ENCODE measurements around the gene ANKRD31.
"Not testable (repeated sequence)": the region's sequence is repeated elsewhere in the genome, so short reads cannot be mapped to it uniquely, and the experiment has no call there.

The ANKRD31 gene

GRCh38 chr5:75130818-75131349 is 105.8 kb downstream of the ANKRD31 start:
- Histone ChIP-seq H3K79me2 (ENCODE audit: insufficient read depth, low read length) (no peaks in the 10 kb centered on the region), H3F3A (ENCODE audit: low read depth) (no peaks in the 10 kb centered on the region), H3K9me3 (ENCODE audit: insufficient read depth, low read depth, low read length) (no peaks in the 10 kb centered on the region; the same call in 1 of the 2 replicates), H3K4me2 (ENCODE audit: low read depth, low read length, poor library complexity, severe bottlenecking) (no peak overlapping the region), H3K9ac (ENCODE audit: low read depth, low read length, poor library complexity, severe bottlenecking) (no peak overlapping the region), H4K20me1 (ENCODE audit: insufficient read depth, low read length, poor library complexity, severe bottlenecking) (no peaks in the 10 kb centered on the region), H3K36me3 (ENCODE audit: insufficient read depth, low read length) (no peaks in the 10 kb centered on the region), H3K4me3 (ENCODE audit: low read length, poor library complexity, severe bottlenecking) (no peak overlapping the region), H3K9me2 (replicated peaks; ENCODE audit: low read depth, low read length) (no peaks in the 10 kb centered on the region), H3K27me3 (ENCODE audit: insufficient read depth, low read length, poor library complexity, severe bottlenecking) (no peaks in the 10 kb centered on the region), H3K4me1 (ENCODE audit: insufficient read depth, low read length, poor library complexity, severe bottlenecking) (no peaks in the 10 kb centered on the region), H2AFZ (ENCODE audit: low read length) (no peak overlapping the region)
- no peak for TF ChIP-seq EZH2phosphoT487 (IDR thresholded peaks at IDR 0.05; ENCODE audit: borderline replicate concordance)
- no peak for TF ChIP-seq CTCF (conservative IDR thresholded peaks at IDR 0.05; ENCODE audit: low read length)

GRCh38 chr5:75116856-75117255 is 119.8 kb downstream of the ANKRD31 start:
- Histone ChIP-seq H3K9ac (ENCODE audit: low read depth, low read length, poor library complexity, severe bottlenecking) (no peak overlapping the region), H3F3A (ENCODE audit: low read depth) (no peaks in the 10 kb centered on the region), H3K9me3 (ENCODE audit: insufficient read depth, low read depth, low read length) (no peaks in the 10 kb centered on the region), H3K9me2 (replicated peaks; ENCODE audit: low read depth, low read length) (no peaks in the 10 kb centered on the region), H3K79me2 (ENCODE audit: insufficient read depth, low read length) (no peaks in the 10 kb centered on the region), H3K27me3 (ENCODE audit: insufficient read depth, low read length, poor library complexity, severe bottlenecking) (no peaks in the 10 kb centered on the region), H3K36me3 (ENCODE audit: insufficient read depth, low read length) (no peaks in the 10 kb centered on the region), H3K4me1 (ENCODE audit: insufficient read depth, low read length, poor library complexity, severe bottlenecking) (no peaks in the 10 kb centered on the region), H2AFZ (ENCODE audit: low read length) (no peak overlapping the region), H3K4me3 (ENCODE audit: low read length, poor library complexity, severe bottlenecking) (no peak overlapping the region), H3K4me2 (ENCODE audit: low read depth, low read length, poor library complexity, severe bottlenecking) (no peak overlapping the region), H4K20me1 (ENCODE audit: insufficient read depth, low read length, poor library complexity, severe bottlenecking) (no peaks in the 10 kb centered on the region)
- no peak for TF ChIP-seq EZH2phosphoT487 (IDR thresholded peaks at IDR 0.05; ENCODE audit: borderline replicate concordance)
- TF ChIP-seq CTCF (conservative IDR thresholded peaks at IDR 0.05; ENCODE audit: low read length): no peak

- H4K20me1 ChIP-seq (ENCODE audit: insufficient read depth, low read length, poor library complexity, severe bottlenecking); H3K79me2 ChIP-seq (ENCODE audit: insufficient read depth, low read length); H3K4me2 ChIP-seq (ENCODE audit: low read depth, low read length, poor library complexity, severe bottlenecking); H3K36me3 ChIP-seq (ENCODE audit: insufficient read depth, low read length); H3K27me3 ChIP-seq (ENCODE audit: insufficient read depth, low read length, poor library complexity, severe bottlenecking); H3K9ac ChIP-seq (ENCODE audit: low read depth, low read length, poor library complexity, severe bottlenecking); H3K4me1 ChIP-seq (ENCODE audit: insufficient read depth, low read length, poor library complexity, severe bottlenecking); H3K4me3 ChIP-seq (ENCODE audit: low read length, poor library complexity, severe bottlenecking); H3K9me3 ChIP-seq (ENCODE audit: insufficient read depth, low read depth, low read length); H3F3A ChIP-seq (ENCODE audit: low read depth); H3K9me2 ChIP-seq (replicated peaks; ENCODE audit: low read depth, low read length); H2AFZ ChIP-seq (ENCODE audit: low read length): not testable (repeated sequence)
Observed at GRCh38 chr5:75114311-75114710, 122.4 kb downstream of the ANKRD31 start.

- no peaks in the 10 kb centered on the region for H3K36me3 ChIP-seq (ENCODE audit: insufficient read depth, low read length)
- H3K27me3 ChIP-seq (ENCODE audit: insufficient read depth, low read length, poor library complexity, severe bottlenecking): no peaks in the 10 kb centered on the region
- TF ChIP-seq CTCF (conservative IDR thresholded peaks at IDR 0.05; ENCODE audit: low read length): no peak
- no peaks in the 10 kb centered on the region for H3K9me2 ChIP-seq (replicated peaks; ENCODE audit: low read depth, low read length)
- H4K20me1 ChIP-seq (ENCODE audit: insufficient read depth, low read length, poor library complexity, severe bottlenecking): no peaks in the 10 kb centered on the region
- H3K9me3 ChIP-seq (ENCODE audit: insufficient read depth, low read depth, low read length): no peaks in the 10 kb centered on the region
- H3K9ac ChIP-seq (ENCODE audit: low read depth, low read length, poor library complexity, severe bottlenecking): no peak overlapping the region
- H3K79me2 ChIP-seq (ENCODE audit: insufficient read depth, low read length): no peaks in the 10 kb centered on the region
- no peak overlapping the region for H3K4me2 ChIP-seq (ENCODE audit: low read depth, low read length, poor library complexity, severe bottlenecking)
- no peaks in the 10 kb centered on the region for H3F3A ChIP-seq (ENCODE audit: low read depth)
- H2AFZ ChIP-seq (ENCODE audit: low read length): 0 out of 2 replicates have a peak overlapping the region, but pooled peaks have one; percentile 67
- no peak overlapping the region for H3K4me3 ChIP-seq (ENCODE audit: low read length, poor library complexity, severe bottlenecking)
- peaks cover 10% of the 10 kb centered on the region for H3K4me1 ChIP-seq (ENCODE audit: insufficient read depth, low read length, poor library complexity, severe bottlenecking)
Observed at GRCh38 chr5:75113354-75114113, 123.1 kb downstream of the ANKRD31 start.
